GM21381 (cell line): Measurements from ENCODE around the gene PHOX2A.
"Not testable (repeated sequence)": the region's sequence is repeated elsewhere in the genome, so short reads cannot be mapped to it uniquely, and the experiment has no call there.

Source experiments
- ATAC-seq: cut with Tn5 transposase; IDR thresholded peaks from one replicate; pipeline ENCODE4 v1.9.1; 2021; ENCODE audit warnings: mild to moderate bottlenecking, moderate library complexity; ENCODE audit not compliant: unreplicated experiment

The PHOX2A gene

GRCh38 chr11:72244060-72244360, at the start of gene PHOX2A:
Gene PHOX2A (minus strand): TSS chr11:72244176. CDS start chr11:72244004, 172 bp downstream.
- ATAC-seq: no peak

- ATAC-seq: no peak
Observed at GRCh38 chr11:72293391-72293790, 49.4 kb upstream of the PHOX2A start.

DNA sequence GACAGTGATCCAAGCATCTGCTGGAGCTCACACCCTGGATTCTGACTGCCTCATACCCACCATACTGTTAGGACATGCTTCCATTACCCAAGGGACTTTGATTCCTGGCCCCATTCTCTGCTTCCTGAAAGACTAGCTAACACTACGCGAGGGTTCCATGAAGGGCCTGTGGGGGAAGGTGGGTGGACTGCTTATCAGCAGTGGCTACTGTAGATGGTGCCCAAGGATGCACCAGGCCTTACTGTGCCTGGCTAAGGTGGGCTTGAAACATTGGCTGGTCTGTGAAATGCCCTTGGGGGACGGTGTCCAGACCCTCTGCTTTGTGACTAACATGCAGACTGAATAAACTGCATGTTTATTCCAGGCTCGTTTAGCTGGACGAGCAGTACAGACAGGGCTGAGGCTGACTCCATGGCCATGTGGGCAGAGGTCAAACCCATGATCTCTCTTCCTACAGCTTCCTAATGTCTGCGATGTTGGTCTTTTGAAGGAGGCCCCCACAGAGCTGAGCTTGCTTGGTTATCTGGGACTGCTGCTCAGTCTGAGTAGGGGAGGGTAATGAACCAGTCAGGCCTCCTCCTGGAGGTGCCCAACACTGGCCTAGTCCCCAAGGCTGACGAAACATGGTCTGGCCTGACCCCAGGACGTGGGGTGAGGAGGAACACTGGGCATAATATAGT, 48.3 kb upstream of the PHOX2A start:
- no peak for ATAC-seq

DNA sequence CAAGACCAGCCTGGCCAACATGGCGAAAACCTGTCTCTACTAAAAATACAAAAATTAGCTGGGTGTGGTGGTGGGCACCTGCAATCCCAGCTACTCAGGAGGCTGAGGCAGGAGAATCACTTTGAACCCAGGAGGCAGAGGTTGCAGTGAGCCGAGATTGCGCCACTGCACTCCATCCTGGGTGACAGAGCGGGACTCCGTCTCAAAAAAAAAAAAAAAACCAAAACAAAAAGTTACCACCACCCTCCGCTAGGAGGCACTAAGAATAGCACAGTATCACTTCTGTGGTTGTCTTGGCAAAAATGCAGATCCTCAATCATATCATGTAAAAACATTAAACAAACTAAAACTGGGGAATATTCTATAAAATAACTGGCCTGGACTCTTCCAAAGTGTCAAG, 46.8 kb upstream of the PHOX2A start:
- not testable (repeated sequence) for ATAC-seq

DNA sequence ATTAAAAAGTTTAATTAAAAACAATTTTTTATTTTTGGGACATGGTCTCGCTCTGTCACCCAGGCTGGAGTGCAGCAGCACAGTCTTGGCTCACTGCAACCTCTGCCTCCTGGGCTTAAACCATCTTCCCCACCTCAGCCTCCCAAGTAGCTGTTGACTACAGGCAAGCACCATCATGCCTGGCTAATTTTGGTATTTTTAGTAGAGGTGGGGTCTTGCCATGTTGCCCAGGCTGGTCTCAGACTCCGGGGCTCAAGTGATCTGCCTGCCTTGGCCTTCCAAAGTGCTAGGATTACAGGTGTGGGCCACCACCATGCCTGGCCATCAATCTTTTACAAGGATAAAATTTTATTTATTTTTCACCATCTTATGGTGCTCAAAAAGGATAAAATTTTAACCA, 43.3 kb upstream of the PHOX2A start:
- no peak for ATAC-seq

DNA sequence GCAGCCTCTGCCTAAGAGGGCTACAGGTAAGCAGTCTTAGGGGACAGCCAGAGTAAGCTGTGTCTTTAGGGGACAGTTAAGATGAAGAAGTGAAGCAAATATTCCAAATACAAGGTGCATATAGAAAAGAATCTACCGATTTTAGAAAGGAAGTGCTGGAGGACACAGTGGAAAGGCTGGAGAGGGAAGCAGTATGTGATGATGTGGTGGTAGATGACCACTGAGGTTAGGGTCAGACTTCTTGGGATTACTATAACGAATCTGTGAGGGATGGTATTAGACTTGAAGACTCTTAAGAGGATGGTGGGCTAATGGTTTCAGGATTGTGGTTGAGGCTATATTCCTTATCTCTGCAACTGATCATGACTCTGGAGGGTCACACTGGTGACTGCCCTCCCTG, 40.0 kb upstream of the PHOX2A start:
- no peak for ATAC-seq

DNA sequence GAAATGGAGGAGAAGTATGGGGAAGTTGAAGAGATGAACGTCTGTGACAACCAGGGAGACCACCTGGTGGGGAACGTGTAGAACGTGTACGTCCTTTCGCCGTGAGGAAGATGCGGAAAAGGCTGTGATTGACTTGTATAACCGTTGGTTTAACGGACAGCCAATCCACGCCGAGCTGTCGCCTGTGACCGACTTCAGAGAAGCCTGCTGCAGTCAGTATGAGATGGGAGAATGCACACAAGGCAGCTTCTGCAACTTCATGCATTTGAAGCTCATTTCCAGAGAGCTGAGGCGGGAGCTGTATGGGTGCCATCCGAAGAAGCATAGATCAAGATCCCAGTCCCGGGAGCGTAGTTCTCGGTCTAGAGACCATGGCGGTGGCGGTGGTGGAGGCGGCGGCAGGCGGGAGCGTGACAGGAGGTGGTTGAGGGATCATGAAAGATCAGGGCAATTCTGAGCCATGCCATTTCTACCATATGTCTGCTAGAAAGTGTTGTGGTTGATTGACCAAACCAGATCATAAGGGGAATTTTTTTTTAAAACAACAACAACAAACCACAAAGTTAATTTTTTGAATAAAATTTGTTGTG, 36.8 kb upstream of the PHOX2A start:
- ATAC-seq: no peak

DNA sequence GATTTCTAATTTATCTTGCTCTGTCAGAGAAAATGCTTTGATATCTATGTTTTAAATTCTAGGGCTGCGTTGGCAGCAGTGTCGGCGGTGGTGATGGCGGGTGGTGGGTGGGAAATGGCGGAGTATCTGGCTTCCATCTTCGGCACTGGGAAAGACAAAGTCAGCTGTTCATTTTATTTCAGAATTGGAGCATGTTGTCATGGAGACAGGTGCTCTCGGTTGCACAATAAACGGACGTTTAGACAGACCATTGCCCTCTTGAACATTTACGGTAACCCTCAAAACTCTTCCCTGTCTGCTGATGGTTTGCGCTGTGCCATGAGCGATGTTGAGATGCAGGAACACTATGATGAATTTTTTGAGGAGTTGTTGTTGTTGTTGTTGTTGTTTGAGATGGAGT, 36.1 kb upstream of the PHOX2A start:
- no peak for ATAC-seq

DNA sequence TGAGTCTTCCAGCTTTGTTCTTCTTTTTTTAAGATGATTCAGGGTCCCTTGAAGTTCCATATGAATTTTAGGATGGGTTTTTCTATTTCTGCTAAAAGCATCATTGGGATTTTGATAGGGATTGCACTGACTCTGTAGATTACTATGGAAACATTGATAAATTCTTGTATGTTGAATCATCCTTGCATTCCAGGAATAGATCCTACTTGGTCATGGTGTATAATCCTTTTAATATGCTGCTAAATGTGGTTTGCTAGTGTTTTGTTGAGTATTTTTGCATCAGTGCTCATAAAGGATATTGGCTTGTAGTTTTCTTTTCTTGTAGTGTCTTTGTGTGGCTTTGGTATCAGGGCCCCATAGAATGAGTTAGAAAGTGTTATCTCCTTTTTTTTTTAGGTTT, 34.9 kb upstream of the PHOX2A start:
- ATAC-seq: no peak

DNA sequence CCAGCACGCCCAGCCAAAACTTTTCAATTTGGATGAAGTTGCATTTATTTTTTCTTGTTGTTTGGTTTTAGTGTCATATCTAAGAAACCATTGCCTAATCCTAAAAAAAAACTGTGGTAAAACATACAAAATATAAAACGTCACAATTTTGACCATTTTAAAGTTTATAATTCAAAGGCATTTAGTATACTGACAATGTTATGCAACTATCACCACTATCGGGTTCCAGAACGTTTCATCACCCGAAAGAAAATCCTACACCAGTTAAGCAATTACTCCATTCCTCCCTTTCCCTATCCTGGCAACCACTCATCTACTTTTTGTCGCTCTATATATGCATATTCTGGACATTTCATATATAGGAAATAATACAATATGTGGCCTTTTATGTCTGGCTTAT, 30.5 kb upstream of the PHOX2A start:
- no peak for ATAC-seq

- no peak for ATAC-seq
Observed at GRCh38 chr11:72271980-72272379, 28.0 kb upstream of the PHOX2A start.

- no peak for ATAC-seq
Observed at GRCh38 chr11:72267956-72268617, 24.1 kb upstream of the PHOX2A start.

DNA sequence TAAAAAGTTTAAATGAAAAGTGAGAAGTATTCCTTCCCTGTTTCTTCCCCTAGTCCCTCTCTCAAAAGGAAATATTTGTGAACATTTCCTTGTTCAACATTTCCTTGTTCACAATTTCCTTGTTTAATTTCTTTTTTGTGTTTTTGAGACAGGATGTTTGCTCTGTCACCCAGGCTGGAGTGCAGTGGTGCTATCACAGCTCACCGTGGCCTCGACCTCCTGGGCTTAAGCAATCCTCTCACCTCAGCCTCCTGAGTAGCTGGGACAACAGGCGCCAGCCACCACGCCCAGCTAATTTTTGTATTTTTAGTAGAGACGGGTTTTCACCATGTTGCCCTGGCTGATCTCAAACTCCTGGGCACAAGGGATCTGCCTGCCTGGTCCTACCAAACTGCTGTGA, 23.0 kb upstream of the PHOX2A start:
- not testable (repeated sequence) for ATAC-seq

DNA sequence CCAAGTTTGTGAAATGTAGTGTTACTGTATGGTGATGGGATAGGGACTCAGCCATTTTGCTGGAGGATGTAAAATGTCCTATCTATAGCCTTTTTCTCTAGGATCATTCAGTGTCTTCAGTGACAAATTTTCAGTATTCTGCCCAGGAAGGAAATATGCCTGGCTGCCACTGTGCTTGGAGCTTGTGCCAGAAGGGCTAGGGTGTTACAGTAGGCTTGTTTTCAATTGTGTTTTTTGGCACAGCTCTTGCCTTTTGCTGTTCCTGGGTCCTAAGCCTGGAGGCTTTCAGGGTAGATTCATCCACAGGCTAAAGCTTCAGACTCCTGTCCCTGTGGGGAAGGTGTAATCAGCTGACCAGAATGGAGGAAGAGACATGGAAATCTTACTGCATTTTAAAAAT, 22.0 kb upstream of the PHOX2A start:
- no peak for ATAC-seq

DNA sequence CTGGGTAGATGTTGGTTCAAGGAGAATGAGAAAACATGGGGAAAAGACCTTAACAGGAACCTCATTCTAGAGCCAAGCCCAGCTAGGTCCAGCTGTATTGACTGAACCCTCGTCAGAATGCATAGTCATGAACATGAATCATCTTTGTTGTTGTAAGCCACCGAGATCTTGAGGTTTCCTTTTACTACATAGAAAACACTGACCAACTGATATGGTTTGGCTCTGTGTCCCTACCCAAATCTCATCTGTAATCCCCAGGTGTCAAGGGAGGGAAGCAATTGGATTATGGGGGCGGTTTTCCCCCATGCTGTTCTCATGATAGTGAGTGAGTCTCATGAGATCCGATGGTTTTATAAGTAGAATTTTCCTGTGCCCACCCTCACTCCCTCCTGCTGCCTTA, 19.4 kb upstream of the PHOX2A start:
- no peak for ATAC-seq

DNA sequence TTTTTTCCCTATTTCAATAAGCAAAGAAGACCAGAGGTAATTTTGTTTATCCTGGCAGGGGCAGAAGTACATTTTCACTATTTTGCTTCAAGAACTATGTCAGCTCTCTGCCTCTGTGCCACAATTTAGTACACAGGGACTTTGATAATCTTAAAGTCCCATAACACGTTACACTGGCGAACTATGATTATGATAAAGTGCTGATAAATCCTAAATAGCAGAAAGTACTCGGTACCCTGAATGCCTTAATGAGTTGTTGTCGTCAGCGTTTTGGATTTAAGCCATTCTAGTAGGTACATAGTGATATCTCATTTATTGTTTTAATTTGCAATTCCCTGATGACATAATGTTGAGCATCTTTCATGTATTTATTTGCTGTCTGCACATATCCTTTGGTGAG, 16.6 kb upstream of the PHOX2A start:
- no peak for ATAC-seq

DNA sequence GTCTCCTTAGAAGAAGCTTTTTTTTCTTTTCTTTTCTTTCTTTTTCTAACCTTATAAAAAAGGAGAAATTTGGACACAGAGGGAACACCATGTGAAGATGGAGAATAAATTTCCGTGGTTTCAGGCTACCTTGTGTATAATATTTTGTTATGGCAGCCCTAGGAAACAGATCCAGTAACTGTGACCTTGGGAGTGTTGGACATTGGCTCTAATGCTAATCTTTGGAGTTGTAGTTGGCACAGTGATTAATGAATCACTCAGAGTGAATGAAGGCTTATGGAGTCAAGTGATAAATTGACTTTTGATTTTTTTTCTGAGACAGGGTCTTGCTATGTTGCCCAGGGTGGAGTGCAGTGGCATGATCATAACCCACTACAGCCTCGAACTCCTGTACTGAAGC, 15.5 kb upstream of the PHOX2A start:
- ATAC-seq: no peak

DNA sequence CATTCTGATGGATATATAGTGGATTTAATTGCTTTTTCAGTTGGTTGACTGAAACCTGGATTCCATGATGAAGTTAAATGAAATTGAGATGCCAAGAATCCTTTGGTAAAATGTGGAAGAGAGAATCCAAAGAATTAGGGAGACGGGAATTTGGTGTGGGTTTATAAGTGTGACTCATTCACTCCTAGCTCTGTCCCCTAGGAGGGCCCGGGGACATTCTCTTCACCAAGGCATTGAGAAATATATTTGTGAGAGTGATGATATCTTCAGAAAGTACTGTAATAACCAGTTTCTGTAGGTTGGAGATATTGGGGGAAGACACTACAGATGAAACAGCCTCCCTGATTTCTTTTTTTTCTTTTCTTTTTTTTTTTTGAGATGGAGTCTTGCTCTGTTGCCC, 13.6 kb upstream of the PHOX2A start:
- no peak for ATAC-seq

DNA sequence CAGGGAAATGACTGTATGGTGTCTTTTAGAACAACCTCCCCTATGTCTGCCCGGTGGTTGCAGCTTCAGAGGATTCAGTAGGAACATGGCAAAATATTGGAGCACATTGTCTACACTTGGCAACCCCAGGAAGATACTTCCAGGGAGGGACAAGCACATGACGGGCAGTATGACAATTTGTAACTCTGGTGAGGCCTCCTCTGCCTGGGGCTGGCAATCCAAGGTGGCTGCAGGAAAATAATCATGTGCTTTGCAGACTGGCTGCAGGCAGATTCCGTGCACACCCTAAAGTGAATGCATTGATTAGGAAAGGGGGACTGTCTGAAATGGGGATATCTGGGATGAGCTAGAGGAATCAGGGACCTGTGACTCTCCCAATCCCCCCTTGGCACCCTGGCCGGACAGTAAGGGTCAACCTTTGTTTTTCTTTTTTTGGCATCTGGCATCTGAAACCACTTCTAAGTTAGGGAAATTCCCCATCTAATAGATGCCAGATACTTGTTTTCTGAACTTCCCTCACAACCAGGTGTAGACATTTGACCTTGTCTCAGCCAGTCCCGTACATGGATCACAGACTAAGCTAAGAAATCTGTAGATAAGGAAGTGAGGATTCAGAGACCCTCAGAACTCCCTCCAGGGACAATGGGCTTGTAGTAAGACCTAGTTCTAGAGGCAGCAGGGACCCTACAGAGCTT, 10.5 kb upstream of the PHOX2A start:
- ATAC-seq: no peak

- ATAC-seq: no peak
Observed at GRCh38 chr11:72253392-72253791, 9.4 kb upstream of the PHOX2A start.

GRCh38 chr11:72251614-72252013, 7.6 kb upstream of the PHOX2A start:
- no peak for ATAC-seq
